K562 (cell line): ENCODE results near the gene FAM187B. TPM values are rescaled to one million over a fixed set of nuclear protein-coding genes. Genes with fewer than 3 reads are reported as not detected.

Source experiments
- ATAC-seq: fragments of 200-7000 bp; cut with Tn5 transposase; 3 replicates; pipeline ENCODE4 v1.9.1; 2020; ENCODE audit warnings: moderate library complexity
- BruUV-seq: library from RNA; stranded (reverse); fragments of 400-500 nt; replicated peaks from 2 replicates; lab custom pipeline; 2021; lab: Mats Ljungman, UMichigan
- CTCF ChIA-PET: fragments of 300-600 bp; formaldehyde crosslinking; extraction: SDS; loops from one replicate; lab custom pipeline; 2021; ENCODE audit warnings: low intra/inter-chr PET ratio; lab: Yijun Ruan, JAX
- POLR2A ChIA-PET: fragments of 300-600, 350-650 bp; sonication (Branson Sonifier 250); formaldehyde crosslinking; extraction: SDS; loops from one replicate; lab custom pipeline; 2021; ENCODE audit warnings: antibody characterized with exemption, inconsistent platforms; lab: Yijun Ruan, JAX
- DNase-seq, 4 experiments: peaks; one replicate each; pipeline versions ENCODE4 v3.0.0 to v3.0.0-alpha.2; 2011 to 2018; ENCODE audit warnings: low spot score in 3 of 4, mixed read lengths in 3 of 4; ENCODE audit errors: extremely low read depth in 1 of 4
- FAIRE-seq: peaks from 2 replicates; lab custom pipeline; 2011; peaks lifted over from hg19 to GRCh38; lab: Jason Lieb, UNC
- H2AFZ ChIP-seq: 2 replicates; pipeline ENCODE4 v1.6.0; 2011; ENCODE audit warnings: low read depth, low read length, control low read depth, inconsistent platforms
- H3K27ac ChIP-seq: fragments of 200-600 bp; 3 replicates; pipeline ENCODE4 v1.8.0; 2011; ENCODE audit warnings: low read depth, mild to moderate bottlenecking, control low read depth, inconsistent platforms, low read length, moderate library complexity, mixed read lengths; ENCODE audit errors: extremely low read depth
- H3K27me3 ChIP-seq, 2 experiments: fragments of 300-600 bp in 1 of 2; 2 replicates in 1 of 2; 3 replicates in 1 of 2; pipeline versions ENCODE4 v1.6.0 to v1.8.0; 2011; ENCODE audit warnings: inconsistent platforms in 2 of 2, low read length in 2 of 2, mild to moderate bottlenecking in 1 of 2, mixed read lengths in 1 of 2, moderate library complexity in 1 of 2; ENCODE audit not compliant: control insufficient read depth in 2 of 2, insufficient read depth in 2 of 2
- H3K36me3 ChIP-seq: fragments of 300-600 bp; 3 replicates; pipeline ENCODE4 v1.8.0; 2011; ENCODE audit warnings: mild to moderate bottlenecking, low read length, inconsistent platforms; ENCODE audit not compliant: control insufficient read depth, insufficient read depth
- H3K4me1 ChIP-seq, 2 experiments: fragments of 200-600 bp in 1 of 2; replicated peaks in 1 of 2; 2 replicates in 1 of 2; 3 replicates in 1 of 2; pipeline versions ENCODE4 v1.5.1 to v1.8.0; 2011; ENCODE audit warnings: inconsistent platforms in 2 of 2, low read length in 2 of 2, mild to moderate bottlenecking in 1 of 2, mixed read lengths in 1 of 2, moderate library complexity in 1 of 2; ENCODE audit not compliant: control insufficient read depth in 2 of 2, insufficient read depth in 2 of 2
- H3K4me2 ChIP-seq: 2 replicates; pipeline ENCODE4 v1.6.1; 2011; ENCODE audit warnings: low read length, control low read depth, inconsistent platforms, mixed read lengths; ENCODE audit not compliant: insufficient read depth
- H3K4me3 ChIP-seq: fragments of 200-600 bp; sonication (generic), shearing (Covaris generic); 2 replicates; pipeline ENCODE4 v1.5.1; 2016; ENCODE audit warnings: control low read depth, inconsistent platforms
- H3K79me2 ChIP-seq: fragments of 200-600 bp; 3 replicates; pipeline ENCODE4 v1.8.0; 2011; ENCODE audit warnings: low read length, inconsistent platforms; ENCODE audit not compliant: control insufficient read depth, insufficient read depth
- H3K9ac ChIP-seq, 2 experiments: 2 replicates each; pipeline versions ENCODE4 v1.6.0 to v1.6.1; 2011; ENCODE audit warnings: low read depth in 2 of 2, low read length in 2 of 2, control low read depth in 1 of 2, inconsistent platforms in 1 of 2, mild to moderate bottlenecking in 1 of 2, mixed read lengths in 1 of 2; ENCODE audit not compliant: insufficient read depth in 1 of 2
- H3K9me1 ChIP-seq: one replicate; pipeline ENCODE4 v1.6.0; 2011; ENCODE audit warnings: inconsistent platforms, mild to moderate bottlenecking, low read length, moderate library complexity; ENCODE audit not compliant: control insufficient read depth, insufficient read depth
- H3K9me3 ChIP-seq: replicated peaks from 2 replicates; pipeline ENCODE4 v1.5.1; 2011; ENCODE audit warnings: low read depth, low read length, inconsistent platforms; ENCODE audit not compliant: control insufficient read depth, insufficient read depth
- H4K20me1 ChIP-seq: replicated peaks from 2 replicates; pipeline ENCODE4 v1.6.1; 2011; ENCODE audit warnings: low read length, inconsistent platforms, mixed read lengths; ENCODE audit not compliant: control insufficient read depth, insufficient read depth
- ADNP ChIP-seq: fragments of 200-800 bp; sonication (Bioruptor generic); IDR thresholded peaks from 2 replicates; pipeline ENCODE4 v1.6.1; 2016; ENCODE audit warnings: missing genetic modification characterization, missing compliant biosample characterization
- BCOR ChIP-seq: fragments of 450-650 bp; IDR thresholded peaks from 2 replicates; pipeline ENCODE4 v1.6.1; 2016
- BRCA1 ChIP-seq, 2 experiments: fragments of 450-650 bp in 1 of 2; sonication (generic) in 1 of 2; formaldehyde crosslinking in 1 of 2; IDR thresholded peaks; 2 replicates each; pipeline versions ENCODE4 v1.5.0 to v1.6.1; 2017 to 2020; ENCODE audit warnings: mild to moderate bottlenecking in 1 of 2, missing genetic modification reagents in 1 of 2
- EP300 ChIP-seq: IDR thresholded peaks from 2 replicates; pipeline ENCODE4 v1.6.1; 2012; ENCODE audit warnings: low read length, improper control_type of control experiment
- KDM1A ChIP-seq, 2 experiments: fragments of 450-650 bp; IDR thresholded peaks; 2 replicates each; pipeline ENCODE4 v1.6.1; 2016; ENCODE audit warnings: mild to moderate bottlenecking in 2 of 2
- PHF21A ChIP-seq: fragments of 450-650 bp; IDR thresholded peaks from 2 replicates; pipeline ENCODE4 v1.6.1; 2017; ENCODE audit warnings: low read depth, borderline replicate concordance
- RBM25 ChIP-seq: fragments of 200-400 bp; formaldehyde crosslinking; IDR thresholded peaks from 2 replicates; pipeline ENCODE4 v1.6.1; 2018; ENCODE audit warnings: low read length, low read depth, moderate library complexity; ENCODE audit not compliant: severe bottlenecking
- THAP12 ChIP-seq: fragments of 250-450 bp; sonication (Bioruptor Pico); IDR thresholded peaks from 2 replicates; pipeline ENCODE4 v1.9.0; 2021; ENCODE audit warnings: mild to moderate bottlenecking, inconsistent platforms
- TRIM24 ChIP-seq, 2 experiments: fragments of 450-650 bp; IDR thresholded peaks; 2 replicates each; pipeline ENCODE4 v1.6.1; 2016
- TRIM28 ChIP-seq: fragments of 450-650 bp; IDR thresholded peaks from 2 replicates; pipeline ENCODE4 v1.6.1; 2017
- ZNF12 ChIP-seq: sonication (generic); formaldehyde crosslinking; IDR thresholded peaks from 2 replicates; pipeline ENCODE4 v1.4.0; 2020; ENCODE audit warnings: mild to moderate bottlenecking, missing genetic modification reagents
- ZNF609 ChIP-seq: sonication (generic); formaldehyde crosslinking; IDR thresholded peaks from 2 replicates; pipeline ENCODE4 v1.8.1; 2023; ENCODE audit warnings: missing genetic modification reagents, mild to moderate bottlenecking, borderline replicate concordance
- WGBS: fragments of 100-300 bp; shearing (Covaris generic); methylation state at CpG from one replicate; pipeline ENCODE4 v1.1.6; 2016; ENCODE audit warnings: low coverage, mixed read lengths; ENCODE audit not compliant: insufficient coverage; ENCODE audit errors: missing lambda C conversion rate; 5-methylcytosine and 5-hydroxymethylcytosine counted together
- in situ Hi-C: fragments of 300-500 bp; cut with MboI; formaldehyde crosslinking; loops from 4 replicates; pipeline ENCODE4 v1.15.0; 2018; ENCODE audit warnings: inconsistent platforms, mixed read lengths
- intact Hi-C: fragments of 100-400 bp; cut with micrococcal nuclease; formaldehyde crosslinking; loops from 2 replicates; pipeline ENCODE4 v1.14.2; 2022
- polyA plus RNA-seq, 8 experiments: library from polyadenylated mRNA; depleted of rRNA in 4 of 8; stranded (reverse) in 5 of 8; unstranded in 3 of 8; fragments of >200 nt; fragmentation: Nextera tagmentation in 2 of 8; fragmentation: Illumina TruSeq in 1 of 8; extraction: Ambion mirVana in 2 of 8; extraction: Trizol in 1 of 8; gene quantifications; 2 replicates each; pipeline versions ENCODE4 v1.2.1 to v1.2.3, GENCODE V29; 2011 to 2014; ENCODE audit warnings: inconsistent platforms in 1 of 8, missing spikeins in 1 of 8
- total RNA-seq, 7 experiments: library from RNA; depleted of rRNA in 6 of 7; stranded (reverse); fragments of >200 nt in 6 of 7; fragmentation: Illumina TruSeq in 2 of 7; extraction: Trizol in 2 of 7; gene quantifications; 2 replicates each; pipeline versions ENCODE4 v1.2.1 to v1.2.3, GENCODE V29; 2011 to 2021; ENCODE audit warnings: low replicate concordance in 1 of 7

FAM187B gene
- total and polyA plus RNA-seq, 9 of the 15 experiments (the other 6 are each of a cell fraction or from before 2014, with no cell fraction given) = 0.04 to 0.09 TPM; not detected in 7

- peaks cover 9 to 24% of the 10 kb centered on the region in 2 experiments for H3K4me1 ChIP-seq
- CTCF ChIA-PET = no interaction called here
- intact Hi-C loops (no loop called here), in situ Hi-C loops (no loop called here)
- H3K9me3 ChIP-seq = peaks cover 33% of the 10 kb centered on the region
- no peak overlapping the region for H3K27ac ChIP-seq
- no peaks in the 10 kb centered on the region for H4K20me1 ChIP-seq
- no peaks in the 10 kb centered on the region for H3K79me2 ChIP-seq
- no TSS peak for BruUV-seq
- no peak overlapping the region for H2AFZ ChIP-seq
- H3K9ac ChIP-seq = no peak overlapping the region
- DNase-seq (no peak), FAIRE-seq (no peak), ATAC-seq (no peak)
- no peak overlapping the region for H3K4me2 ChIP-seq
- TF ChIP-seq KDM1A (IDR thresholded peaks at IDR 0.05) = peak; percentile 67 to 71
- TF ChIP-seq THAP12 (CRISPR knock-in tag) = no peak
- no peak for TF ChIP-seq PHF21A
- TF ChIP-seq ADNP (tag) = peak; percentile 72; the same call in 1 of the 2 replicates
- TF ChIP-seq RBM25 = peak; percentile 99
- peak; percentile 85 for TF ChIP-seq TRIM28
- no peak for TF ChIP-seq EP300
- no peak for TF ChIP-seq BRCA1 (IDR thresholded peaks at IDR 0.05)
- no peak for TF ChIP-seq BRCA1 (CRISPR knock-in tag; IDR thresholded peaks at IDR 0.05)
- TF ChIP-seq BCOR = peak; percentile 93
- TF ChIP-seq ZNF12 = peak; percentile 96
- TF ChIP-seq TRIM24 (IDR thresholded peaks at IDR 0.05) = 0 out of 4 replicates have a peak, but pooled peaks of 1 of the 2 experiments have one; percentile 12
- TF ChIP-seq ZNF609 (CRISPR knock-in tag) = no peak
- POLR2A ChIA-PET = interaction anchor here (1.1 kb wide), 1 partner anchor 20 kb away, joined by 3 read pairs; no protein-coding TSS in a partner anchor
- no peaks in the 10 kb centered on the region for H3K36me3 ChIP-seq
- H3K27me3 ChIP-seq = no peaks in the 10 kb centered on the region
- H3K4me3 ChIP-seq = no peak overlapping the region
- 65% methylated on average over 1 of the region's 1 CpG for WGBS
- H3K9me1 ChIP-seq = no peaks in the 10 kb centered on the region
Observed at GRCh38 chr19:35219008-35219407, 9.5 kb downstream of the FAM187B start.
